ENCODE data around the gene COBLL1.
A peak's percentile ranks its signal among the peaks of the same experiment; 100 is the strongest.

COBLL1 gene

DNA sequence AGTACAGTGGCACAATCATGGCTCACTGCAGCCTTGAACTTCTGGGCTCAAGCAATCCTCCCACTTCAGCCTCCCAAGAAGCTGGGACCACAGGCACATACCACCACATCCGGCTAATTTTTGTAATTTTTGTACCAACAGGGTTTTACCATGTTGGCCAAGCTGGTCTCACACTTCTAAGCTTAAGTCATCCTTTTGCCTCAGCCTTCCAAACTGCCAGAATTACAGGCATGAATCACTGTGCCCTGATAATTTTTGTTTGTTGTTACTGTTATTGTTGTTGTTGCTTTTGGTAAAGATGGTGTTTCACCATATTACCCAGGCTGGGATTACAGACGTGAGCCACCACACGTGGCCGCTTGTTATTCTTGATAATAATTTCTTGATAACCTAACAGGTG, 10.5 kb upstream of the COBLL1 start:
- DNase-seq, result no peak

DNA sequence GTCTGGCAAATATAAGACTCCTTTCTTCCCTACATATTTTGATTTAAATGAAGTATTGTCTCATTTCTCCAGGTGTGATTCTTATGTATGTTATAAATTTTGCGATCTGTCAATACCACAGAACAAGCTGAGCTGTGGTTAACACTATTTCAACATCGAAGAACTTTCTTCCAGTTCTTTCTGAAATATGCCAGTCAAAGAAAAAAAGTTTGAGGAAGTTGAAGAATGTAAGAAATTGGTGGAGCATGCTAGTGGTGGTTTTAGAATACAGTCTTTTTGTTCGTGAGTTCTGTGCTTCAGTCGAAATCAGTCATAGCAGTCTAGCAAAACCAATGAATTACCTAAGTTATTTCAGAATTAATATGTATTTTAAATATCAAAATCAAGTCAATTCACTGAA, 8.6 kb upstream of the COBLL1 start:
- DNase-seq, result no peak

DNA sequence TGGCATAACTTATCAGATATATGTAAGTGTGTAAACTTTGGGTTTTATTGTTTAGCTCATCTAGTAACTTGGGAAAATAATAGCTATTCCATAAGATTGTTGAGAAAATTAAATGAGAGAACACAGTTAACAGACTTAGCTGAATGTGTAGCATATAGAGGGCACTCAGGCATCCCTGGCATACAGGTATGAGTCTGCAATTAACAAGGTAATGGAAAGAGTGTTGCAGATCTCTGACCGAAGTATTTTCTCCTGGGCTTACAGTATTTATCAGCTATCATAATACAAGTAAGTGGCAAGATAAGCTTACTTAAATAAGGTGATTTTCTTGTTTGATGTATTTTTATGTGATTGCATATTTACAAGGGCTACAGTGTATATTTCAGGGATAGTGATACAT, 7.9 kb upstream of the COBLL1 start:
- no peak for DNase-seq

DNA sequence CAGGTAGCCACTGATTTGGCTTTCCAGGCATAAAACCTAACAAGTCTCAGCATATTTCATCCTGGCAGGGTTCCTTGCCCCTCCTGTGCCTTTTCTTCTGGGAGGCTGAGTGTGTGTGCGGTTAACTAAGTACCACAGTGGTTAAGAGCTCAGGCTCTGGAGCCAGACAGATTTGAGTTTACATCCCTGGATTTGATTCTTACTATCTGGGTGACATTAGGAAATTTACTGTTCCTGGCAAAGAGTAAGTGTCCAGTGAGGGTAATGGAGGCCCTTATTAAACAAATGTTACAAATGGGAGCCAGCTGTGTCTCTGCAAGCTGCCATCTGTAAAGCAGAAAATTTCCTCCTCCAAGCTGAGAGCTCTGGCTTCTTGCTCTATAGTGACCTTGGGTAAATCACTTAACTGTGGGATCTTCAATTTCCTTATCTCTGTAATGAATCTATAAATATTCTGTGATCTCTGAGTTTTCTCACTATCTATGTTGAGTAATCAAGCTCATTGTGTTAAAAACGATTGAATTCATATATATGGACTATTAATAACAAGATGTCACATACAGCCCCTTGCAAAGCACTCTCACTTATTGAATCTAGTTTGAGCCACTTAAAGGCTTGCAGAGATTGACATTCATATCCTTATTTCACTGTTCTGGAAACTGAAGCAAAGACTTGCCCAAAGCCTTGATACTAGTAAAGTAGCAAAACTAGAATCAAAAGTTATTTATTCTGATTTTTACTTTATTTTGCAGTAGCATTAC, 6.5 kb upstream of the COBLL1 start:
- no peak for DNase-seq

DNA sequence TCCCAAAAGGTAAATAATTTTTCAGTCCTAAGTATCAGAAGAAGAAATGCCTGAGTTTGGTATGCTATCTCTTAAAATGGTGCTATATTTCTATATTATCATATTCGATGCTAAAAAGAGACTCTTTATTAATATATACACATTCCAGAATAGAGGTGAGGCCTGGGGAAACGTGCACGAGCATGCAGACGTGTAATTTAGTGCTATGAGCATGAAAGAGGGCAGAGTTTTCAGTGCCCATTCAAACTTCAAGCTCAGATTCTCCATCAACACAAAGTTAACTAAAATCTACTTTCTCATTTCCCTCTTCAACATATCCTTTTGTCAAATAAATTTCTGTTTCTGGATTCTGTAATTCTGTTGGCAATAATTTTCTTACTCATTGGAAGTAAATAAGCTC, 5.7 kb upstream of the COBLL1 start:
- DNase-seq, result no peak

DNA sequence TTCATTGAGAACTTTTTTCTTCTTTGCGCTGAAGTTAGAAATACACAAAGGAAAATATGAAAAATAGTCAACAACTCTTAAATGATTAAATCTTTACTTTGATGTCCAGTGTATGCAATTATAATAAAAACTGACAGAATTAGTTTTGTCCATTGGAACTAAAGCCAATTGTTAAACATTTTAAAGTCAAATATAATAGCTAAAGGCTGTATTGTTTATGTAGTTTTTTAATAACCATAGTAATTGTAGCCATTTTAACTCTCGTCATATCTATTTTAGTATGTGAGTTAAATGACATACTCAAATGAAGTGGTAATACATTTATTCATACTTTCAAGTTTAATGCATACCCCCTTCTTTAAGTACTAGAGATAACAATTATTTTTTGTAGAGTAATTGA, 4.7 kb upstream of the COBLL1 start:
- DNase-seq, result no peak

DNA sequence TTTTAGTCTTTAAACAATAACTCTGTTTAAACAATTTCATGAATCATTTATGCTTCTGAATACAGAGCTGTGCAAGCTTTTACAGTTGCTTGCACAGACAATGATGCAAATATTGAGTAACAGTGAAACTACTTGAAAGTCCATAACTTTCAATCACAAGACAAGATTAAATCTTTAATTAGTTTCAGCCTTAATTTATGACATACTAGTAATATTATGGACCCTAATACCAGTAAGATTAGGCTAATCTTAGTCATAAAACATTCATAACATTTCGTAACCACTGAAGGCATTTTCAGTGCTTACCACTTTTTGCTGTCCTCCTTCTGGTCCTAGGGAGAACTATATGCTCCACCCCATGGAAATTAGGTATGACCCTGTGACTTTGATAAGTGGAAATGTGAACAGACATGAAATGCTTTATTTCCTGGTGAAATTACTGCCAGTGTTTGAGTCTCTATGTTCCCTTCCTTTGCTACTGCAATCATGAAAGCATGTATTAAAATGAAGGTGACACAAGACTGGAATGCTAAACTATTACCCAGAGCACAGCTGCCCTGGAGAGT, 1.8 kb upstream of the COBLL1 start:
- no peak for DNase-seq

DNA sequence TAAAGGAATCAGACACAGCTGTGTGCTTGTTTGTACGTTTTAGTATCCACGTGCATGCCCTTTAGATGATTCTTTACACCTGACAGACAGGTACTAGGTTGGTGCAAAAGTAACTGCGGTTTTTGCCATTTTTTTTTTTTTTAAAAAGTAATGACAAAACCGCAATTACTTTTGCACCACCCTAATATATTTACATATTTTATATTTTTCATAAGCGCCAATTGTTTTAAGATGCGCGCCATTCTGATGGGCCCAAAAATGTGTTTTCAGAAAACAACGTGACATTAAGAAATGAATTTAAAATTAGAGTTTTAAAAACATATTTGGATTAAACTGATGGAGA, 972 bp upstream of the COBLL1 start:
- no peak for DNase-seq

DNA sequence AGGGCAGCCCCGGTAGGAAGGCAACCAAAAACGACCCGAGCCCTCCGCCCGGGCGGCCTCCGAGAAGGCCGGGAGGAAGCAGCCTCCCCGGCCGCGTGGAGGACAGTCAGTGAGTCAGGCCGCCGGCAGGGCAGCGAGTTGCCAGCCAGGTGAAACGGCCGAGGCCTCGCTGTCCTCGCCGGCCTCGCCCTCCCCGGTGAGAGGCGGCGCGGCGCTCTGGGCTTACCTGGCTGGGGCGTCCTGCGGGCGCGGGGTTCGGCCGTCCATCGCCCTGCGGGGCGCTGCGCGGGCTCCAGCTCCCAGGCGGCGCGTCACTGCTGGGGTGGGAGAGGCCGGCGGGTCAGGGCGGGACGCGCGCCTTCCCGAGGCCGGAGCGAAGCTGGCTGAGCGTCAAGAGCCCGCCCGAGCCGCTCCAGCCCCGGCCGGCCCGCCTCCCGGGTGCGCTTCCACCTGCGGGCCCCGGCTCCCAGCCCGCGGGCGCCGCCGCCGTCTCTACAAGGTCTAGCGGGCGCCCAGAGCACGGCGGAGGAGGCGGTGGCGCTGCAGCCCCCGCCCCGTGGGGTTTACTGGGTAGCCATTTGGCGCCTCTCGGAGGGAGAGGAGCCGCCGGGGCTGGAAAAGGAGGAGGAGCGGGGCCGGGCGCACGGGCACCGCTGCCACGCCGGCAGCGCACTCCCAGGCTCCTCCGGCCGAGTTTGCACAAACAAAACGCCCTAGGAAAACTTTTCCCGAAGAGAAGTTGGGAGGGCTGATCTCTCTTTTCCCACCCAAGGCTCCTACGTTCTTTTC, 499 bp downstream of the COBLL1 start:
- peak; percentile 82 for DNase-seq

DNA sequence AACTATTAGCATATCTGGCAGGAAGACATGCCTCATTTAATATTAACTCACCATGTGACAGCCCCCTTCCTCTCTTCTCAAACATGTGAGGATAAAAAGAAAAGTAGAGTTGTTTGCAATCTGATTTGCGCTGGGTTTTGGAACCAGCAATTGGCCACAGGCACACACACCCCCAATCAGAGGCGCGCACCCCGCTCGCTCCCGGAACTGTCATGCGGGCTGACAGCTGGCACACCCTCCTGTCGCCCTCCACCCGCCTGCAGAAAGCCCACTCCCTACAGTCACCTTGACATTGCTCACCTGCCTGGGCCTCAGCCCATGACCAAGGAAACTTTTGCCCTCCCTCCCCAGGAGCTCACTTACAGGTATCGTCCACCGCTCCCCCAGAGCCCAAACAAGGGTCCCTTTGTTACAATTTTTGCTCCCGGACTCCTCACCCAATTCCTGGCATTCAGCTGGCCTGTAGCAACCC, 1.1 kb downstream of the COBLL1 start:
- peak; percentile 67 for DNase-seq

DNA sequence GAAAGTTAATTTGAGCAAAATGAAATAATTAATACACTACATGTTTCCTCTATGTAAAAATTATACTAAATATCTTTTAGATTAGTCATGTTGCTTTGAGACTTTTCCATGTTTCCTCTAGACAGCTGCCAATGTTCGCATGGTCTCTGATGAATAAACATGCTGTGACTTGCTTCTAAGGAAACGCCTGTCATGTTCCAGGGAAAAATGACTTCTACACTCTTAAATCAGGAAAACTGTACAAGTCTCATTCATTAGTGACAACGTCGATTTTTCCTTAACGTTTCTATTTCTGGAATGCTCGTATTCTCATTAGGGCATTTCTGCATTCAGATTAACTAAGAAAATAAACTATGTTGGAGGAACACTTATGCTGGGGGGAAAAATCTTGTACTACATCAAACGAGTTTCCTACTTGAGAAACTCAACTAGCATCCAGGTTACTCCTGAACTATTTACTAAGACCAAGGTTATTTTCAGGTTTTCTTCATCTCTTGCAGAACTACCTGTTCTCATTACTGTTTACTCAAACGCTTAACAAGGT, 1.6 kb downstream of the COBLL1 start:
- DNase-seq, result no peak

DNA sequence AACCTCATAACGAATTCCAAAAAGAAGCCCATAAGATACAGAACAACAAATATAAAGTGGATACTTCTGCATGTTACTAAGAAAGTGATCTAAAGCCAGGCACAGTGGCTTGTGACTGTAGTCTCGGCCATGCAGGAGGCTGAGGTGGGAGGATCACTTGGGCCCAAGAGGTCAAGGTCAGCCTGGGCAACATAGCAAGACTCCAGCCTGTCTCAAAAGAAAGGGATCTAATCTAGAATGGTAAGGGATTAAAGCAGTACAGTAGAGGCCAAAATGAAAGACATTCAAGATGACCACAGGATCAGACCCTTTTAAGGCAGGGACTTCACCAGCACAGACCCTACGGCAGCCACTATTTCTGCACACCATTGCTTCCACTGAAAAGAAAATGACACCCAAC, 3.8 kb downstream of the COBLL1 start:
- DNase-seq, result no peak

DNA sequence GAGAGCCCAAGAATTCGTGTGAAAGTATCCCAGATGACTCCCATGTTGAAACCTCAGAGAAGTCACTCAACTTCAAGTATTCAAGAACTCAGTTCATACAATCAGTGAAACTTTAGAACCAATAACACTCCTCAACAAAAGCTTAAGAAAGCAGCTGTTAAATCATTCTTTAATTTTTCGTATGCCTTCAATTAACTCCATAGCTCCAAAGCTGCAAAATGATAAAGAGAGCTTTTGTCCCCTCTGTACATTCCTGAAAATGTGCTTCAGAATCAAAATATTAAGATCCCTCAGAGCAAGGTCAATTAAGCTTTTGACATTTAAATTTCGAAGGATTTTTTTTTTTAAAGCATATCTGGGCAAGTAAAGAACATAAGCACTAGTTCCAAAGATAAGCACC, 4.7 kb downstream of the COBLL1 start:
- no peak for DNase-seq

DNA sequence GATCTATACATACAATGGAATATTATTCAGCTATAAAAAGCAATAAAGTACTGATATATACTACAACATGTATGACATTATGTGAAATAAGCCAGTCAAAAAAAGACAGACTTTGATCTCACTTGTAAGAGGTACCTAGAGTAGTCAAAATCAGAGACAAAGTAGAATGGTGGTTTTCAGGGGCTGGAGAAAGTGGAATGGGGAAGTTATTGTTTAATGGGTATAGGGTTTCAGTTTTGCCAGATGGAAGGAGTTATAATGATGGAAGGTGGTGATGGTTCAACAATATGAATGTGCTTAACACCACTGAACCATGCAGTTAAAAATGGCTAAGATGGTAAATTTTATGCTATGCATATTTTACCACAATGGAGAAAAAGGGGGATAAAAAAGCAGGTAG, 6.3 kb downstream of the COBLL1 start:
- DNase-seq, result no peak

DNA sequence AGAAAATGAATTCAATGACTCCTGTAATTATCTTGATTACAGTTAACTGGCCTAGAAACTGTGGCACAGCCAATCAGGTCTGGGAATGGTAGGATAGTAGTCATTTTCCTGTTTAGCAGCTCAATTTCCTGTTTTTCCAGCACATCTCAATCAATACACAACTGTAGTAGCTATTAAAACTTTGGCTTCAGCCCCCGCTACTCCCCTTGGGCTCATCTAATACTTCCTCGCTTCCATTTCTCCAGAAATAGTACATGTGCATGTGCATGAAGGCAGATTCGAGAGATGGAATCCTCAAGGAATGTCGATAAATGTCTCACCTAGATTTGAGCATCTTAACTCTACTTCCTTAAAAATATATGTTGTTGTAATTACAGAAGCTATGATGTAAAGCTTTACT, 9.7 kb downstream of the COBLL1 start:
- DNase-seq, result no peak

DNA sequence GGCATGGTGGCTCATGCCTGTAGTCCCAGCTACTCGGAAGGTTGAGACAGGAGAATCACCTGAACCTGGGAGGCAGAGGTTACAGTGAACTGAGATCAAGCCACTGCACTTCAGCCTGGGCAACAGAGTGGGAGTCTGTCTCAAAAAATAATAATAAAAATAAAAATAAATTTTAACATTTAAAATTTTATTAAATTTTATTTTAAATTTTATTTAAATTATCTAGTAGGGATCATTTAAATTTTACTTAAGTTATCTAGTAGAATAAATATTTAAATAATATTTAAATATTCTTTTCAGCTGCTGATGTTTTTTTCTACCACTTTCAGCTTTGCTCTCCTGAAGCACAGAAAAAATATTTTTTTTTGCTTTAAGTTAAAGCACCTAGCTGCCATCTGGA, 10.4 kb downstream of the COBLL1 start:
- DNase-seq, result no peak

DNA sequence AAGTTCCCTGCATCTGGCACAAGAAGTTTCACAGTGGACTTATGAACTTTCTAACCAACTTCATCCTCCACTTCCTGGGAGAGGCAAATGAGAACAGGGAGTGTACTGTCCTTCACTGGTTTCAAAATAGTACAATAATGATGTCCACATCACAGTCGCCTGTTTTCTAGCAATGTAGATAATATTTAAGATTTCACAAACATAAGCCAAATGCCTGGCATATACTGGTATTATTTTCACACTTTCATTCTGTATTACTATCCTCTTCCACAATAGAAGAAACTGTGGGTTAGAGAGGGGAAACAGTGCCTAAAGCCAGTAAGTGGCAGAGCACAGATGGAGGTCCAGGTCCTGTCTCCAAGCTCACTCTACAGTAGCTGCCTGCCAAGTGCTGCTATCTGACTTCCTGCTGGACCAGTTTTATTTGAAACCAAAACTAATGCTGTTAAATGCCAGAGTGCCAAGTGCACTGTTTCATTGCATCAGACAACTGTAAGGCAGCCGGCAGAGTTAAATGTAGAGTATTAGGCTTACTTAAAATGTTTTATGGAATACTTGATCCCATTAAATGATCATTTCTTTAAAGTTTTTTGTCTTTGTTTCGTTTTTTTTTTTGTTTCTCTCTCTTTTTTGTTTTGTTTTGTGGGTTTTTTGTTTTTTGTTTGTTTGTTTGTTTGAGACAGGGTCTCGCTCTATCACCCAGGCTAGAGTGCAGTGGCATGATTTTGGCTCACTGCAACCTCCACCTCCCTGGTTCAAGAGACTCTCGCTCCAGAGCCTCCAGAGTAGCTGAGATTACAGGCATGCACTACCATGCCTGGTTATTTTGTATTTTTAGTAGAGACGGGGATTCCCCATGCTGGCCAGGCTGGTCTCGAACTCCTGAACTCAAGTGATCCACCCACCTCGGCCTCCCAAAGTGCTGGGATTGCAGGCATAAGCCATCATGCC, 15.1 kb downstream of the COBLL1 start:
- no peak for DNase-seq

DNA sequence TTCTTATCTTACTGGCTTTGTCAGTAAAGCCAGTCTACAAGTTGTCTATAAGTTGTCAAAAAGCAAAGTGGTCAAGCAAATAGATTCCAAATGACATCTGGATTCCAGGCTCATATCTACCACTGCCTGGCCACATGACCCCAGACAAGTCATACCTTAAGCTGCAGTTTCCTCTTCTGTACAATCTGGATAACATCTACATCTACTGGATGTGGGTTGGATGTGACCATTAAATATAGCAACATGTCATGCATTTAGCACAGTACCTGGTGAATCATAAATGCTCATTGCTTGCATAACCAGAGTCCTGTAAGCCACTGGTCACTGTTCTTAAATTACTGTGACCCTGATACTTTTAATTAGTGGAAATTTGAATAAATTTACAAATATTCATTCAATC, 16.8 kb downstream of the COBLL1 start:
- no peak for DNase-seq

DNA sequence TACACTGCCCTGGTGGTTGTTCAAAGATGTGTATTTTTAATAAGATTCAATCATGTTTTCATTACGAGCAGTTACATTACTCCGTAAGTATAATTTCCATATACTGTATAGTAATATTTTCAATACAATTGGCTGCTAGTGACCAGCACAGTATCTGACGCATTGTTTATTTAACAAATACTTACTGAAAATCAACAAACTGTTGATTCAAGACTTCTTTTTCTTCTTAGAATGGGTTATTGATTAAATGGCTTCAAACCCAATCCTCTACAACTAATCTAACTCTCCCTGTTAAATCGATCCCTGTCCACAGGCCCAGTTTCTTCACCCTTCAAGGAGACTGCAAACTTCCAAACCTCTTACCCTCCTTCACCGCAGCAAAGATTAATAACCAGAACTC, 18.5 kb downstream of the COBLL1 start:
- no peak for DNase-seq

DNA sequence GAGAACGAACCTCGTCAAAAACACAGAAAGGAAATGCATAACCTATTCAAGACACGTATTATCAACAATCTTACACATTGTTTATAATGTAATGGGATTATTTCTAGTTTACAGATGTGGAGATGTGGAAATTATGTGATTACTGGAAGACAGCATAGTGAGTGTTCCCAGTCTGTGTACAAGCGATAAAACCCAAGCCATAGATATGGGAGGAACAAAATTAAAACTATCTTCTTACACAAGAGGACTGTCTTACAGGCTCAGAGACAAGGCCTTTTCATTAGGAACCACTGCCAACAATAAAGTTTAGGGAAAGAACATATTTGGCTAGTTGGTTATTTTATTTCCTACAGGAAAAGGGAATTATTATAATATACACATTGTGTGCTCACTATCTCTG, 20.3 kb downstream of the COBLL1 start:
- DNase-seq, result no peak

DNA sequence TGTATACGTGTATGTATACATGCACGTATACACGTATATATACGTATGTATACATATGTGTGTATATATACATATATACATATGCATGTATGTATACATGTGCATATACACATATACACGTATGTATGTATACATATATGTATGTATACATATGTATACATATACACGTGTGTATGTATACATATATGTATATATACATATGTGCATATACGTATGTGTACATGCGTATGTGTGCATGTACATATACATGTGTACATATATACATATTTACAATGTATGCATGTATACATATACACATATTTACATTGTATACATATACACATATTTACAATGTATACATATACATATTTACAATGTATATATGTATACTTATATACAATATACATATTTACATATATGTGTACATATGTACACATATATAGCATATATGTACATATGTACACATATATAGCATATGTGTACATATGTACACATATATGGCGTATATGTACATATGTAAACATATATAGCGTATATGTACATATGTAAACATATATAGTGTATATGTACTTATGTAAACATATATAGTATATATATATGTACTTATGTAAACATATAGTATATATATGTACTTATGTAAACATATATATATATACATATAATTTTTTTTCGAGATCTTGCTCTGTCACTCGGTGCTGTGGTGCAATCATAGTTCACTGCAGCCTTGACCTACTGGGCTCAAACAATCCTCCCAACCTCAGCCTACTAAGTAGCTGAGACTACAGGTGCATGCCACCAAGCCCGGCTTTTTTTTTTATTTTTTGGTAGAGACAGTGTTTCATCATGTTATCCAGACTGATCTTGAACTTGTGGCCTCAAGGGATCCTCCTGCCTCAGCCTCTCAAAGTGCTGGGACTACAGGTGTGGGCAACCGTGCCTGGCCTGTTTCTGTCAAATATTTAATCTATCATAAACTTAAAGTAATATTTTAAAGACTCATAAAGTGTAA, 23.2 kb downstream of the COBLL1 start:
- DNase-seq, result no peak

DNA sequence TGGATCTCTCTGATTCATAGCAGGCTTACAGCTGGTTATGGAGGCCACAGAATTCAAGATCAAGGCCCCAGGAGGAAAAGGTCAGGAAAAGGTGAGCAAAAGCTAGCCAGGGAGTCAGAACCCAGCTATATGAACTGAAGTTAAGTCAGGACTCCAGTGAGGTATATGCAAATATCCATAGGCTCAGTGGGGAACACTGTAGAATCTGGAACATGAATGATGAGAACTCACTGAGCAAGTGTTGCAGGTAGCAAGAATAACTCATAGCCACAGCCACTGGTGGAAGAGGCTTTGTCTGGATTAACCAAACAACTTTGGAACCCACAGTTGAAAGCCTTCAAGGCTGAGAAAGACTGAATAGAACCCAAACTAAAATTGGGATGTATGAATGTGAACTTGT, 24.7 kb downstream of the COBLL1 start:
- no peak for DNase-seq

All from right forelimb (tissue), 1 donor.